OCI-LY7 (cell line): Measurements from ENCODE around the gene CYP27C1. TPM values are rescaled to one million over a fixed set of nuclear protein-coding genes. Genes with fewer than 3 reads are reported as not detected.
"Not testable (repeated sequence)": the region's sequence is repeated elsewhere in the genome, so short reads cannot be mapped to it uniquely, and the experiment has no call there.

ENCODE experiments used
- BruUV-seq: library from RNA; stranded (reverse); fragments of 400-500 nt; replicated peaks from 2 replicates; lab custom pipeline; 2021; lab: Mats Ljungman, UMichigan
- CTCF ChIA-PET: fragments of 300-600 bp; sonication (Branson Sonifier 250); formaldehyde crosslinking; loops from one replicate; lab custom pipeline; 2022; ENCODE audit warnings: antibody characterized with exemption; ENCODE audit not compliant: unreplicated experiment; lab: Charles Lee
- POLR2A ChIA-PET: fragments of 300-600 bp; sonication (Branson Sonifier 250); formaldehyde crosslinking; loops from one replicate; lab custom pipeline; 2022; ENCODE audit warnings: antibody characterized with exemption; lab: Charles Lee
- DNase-seq: peaks from one replicate; pipeline ENCODE4 v3.0.0-alpha.2; 2015; ENCODE audit warnings: low spot score
- H2AFZ ChIP-seq: fragments of 200-600 bp; sonication (generic), shearing (Covaris generic); 2 replicates; pipeline ENCODE4 v1.6.1; 2014; ENCODE audit warnings: mild to moderate bottlenecking, antibody characterized with exemption, low read length, moderate library complexity
- H3K27ac ChIP-seq: fragments of 200-600 bp; sonication (generic); 2 replicates; pipeline ENCODE4 v1.5.1; 2014; ENCODE audit warnings: mixed run types, low read depth, mild to moderate bottlenecking, moderate library complexity, low read length, inconsistent platforms; ENCODE audit not compliant: poor library complexity, severe bottlenecking
- H3K36me3 ChIP-seq: fragments of 200-600 bp; sonication (generic); 2 replicates; pipeline ENCODE4 v1.6.1; 2014; ENCODE audit warnings: mild to moderate bottlenecking, antibody characterized with exemption, low read length, moderate library complexity, mixed read lengths; ENCODE audit not compliant: insufficient read depth
- H3K4me1 ChIP-seq: fragments of 200-600 bp; sonication (generic); 2 replicates; pipeline ENCODE4 v1.5.1; 2014; ENCODE audit warnings: mild to moderate bottlenecking, low read length; ENCODE audit not compliant: insufficient read depth, poor library complexity, severe bottlenecking
- H3K4me2 ChIP-seq: fragments of 200-600 bp; sonication (generic); 2 replicates; pipeline ENCODE4 v1.6.1; 2014; ENCODE audit warnings: mild to moderate bottlenecking, low read length
- H3K4me3 ChIP-seq: fragments of 200-600 bp; sonication (generic); 2 replicates; pipeline ENCODE4 v1.5.1; 2014; ENCODE audit warnings: mild to moderate bottlenecking, low read depth, low read length; ENCODE audit not compliant: poor library complexity, severe bottlenecking
- H3K79me2 ChIP-seq: fragments of 200-600 bp; sonication (generic); 2 replicates; pipeline ENCODE4 v1.6.1; 2016; ENCODE audit warnings: low read depth, mild to moderate bottlenecking, low read length, moderate library complexity, mixed read lengths; ENCODE audit not compliant: insufficient read depth
- H3K9me2 ChIP-seq: fragments of 200-600 bp; sonication (generic); 2 replicates; pipeline ENCODE4 v1.6.1; 2016; ENCODE audit warnings: mild to moderate bottlenecking, low read length, mixed read lengths; ENCODE audit not compliant: insufficient read depth
- H3K9me3 ChIP-seq: fragments of 200-600 bp; sonication (generic); 2 replicates; pipeline ENCODE4 v1.6.1; 2014; ENCODE audit warnings: mild to moderate bottlenecking, mixed run types, low read length, mixed read lengths
- H4K20me1 ChIP-seq: fragments of 200-600 bp; sonication (generic); 2 replicates; pipeline ENCODE4 v1.6.1; 2014; ENCODE audit warnings: mild to moderate bottlenecking, antibody characterized with exemption, low read length, moderate library complexity, mixed read lengths; ENCODE audit not compliant: insufficient read depth
- CTCF ChIP-seq: fragments of 200-600 bp; sonication (generic); conservative IDR thresholded peaks from 2 replicates; pipeline ENCODE4 v1.5.1; 2014; ENCODE audit warnings: mild to moderate bottlenecking, antibody characterized with exemption, low read length, moderate library complexity, mixed read lengths
- EZH2phosphoT487 ChIP-seq: fragments of 200-600 bp; sonication (generic); IDR thresholded peaks from 2 replicates; pipeline ENCODE4 v1.6.1; 2018; ENCODE audit warnings: low read depth, borderline replicate concordance, mild to moderate bottlenecking, mixed run types, antibody characterized with exemption, low read length, moderate library complexity, mixed read lengths
- intact Hi-C: fragments of 100-400 bp; cut with micrococcal nuclease; formaldehyde crosslinking; loops from one replicate; pipeline ENCODE4 v1.10.0; 2022; ENCODE audit not compliant: unreplicated experiment
- total RNA-seq, 2 experiments: library from RNA; depleted of rRNA in 1 of 2; stranded (reverse); fragments of >200 nt in 1 of 2; shearing (Covaris generic) in 1 of 2; gene quantifications; 2 replicates each; pipeline ENCODE4 v1.2.3, GENCODE V29; 2014 to 2022

CYP27C1 gene
- total RNA-seq, 2 experiments from 2014 or later = not detected

DNA sequence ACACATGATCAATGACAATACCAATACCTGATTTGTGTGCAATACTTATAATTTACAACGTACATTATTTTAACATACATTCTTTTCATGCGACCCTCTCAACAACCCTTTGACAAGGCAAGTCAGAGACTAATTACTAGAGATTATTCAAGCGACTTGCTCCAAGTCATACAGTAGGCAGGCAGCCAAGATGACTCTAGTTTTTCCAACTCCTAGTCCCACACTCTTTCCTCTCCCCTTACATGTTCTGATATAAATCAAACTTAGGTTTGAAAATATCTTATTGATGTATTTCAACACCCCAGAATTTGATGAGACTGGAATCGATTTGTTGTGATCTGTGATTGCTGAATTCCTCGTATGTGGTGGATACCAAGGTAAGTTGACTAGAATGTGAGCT is 8.0 kb upstream of the CYP27C1 start:
- no TSS peak for BruUV-seq
- Histone ChIP-seq H3K79me2 (no peaks in the 10 kb centered on the region), H3K4me3 (no peak overlapping the region), H3K9me3 (no peaks in the 10 kb centered on the region), H3K4me2 (no peak overlapping the region), H3K36me3 (no peaks in the 10 kb centered on the region), H3K4me1 (no peaks in the 10 kb centered on the region), H4K20me1 (no peaks in the 10 kb centered on the region), H3K9me2 (no peaks in the 10 kb centered on the region), H2AFZ (no peak overlapping the region), H3K27ac (no peak overlapping the region)
- CTCF ChIA-PET = no interaction called here
- POLR2A ChIA-PET = no interaction called here
- no peak for TF ChIP-seq EZH2phosphoT487
- DNase-seq = no peak
- intact Hi-C loops = no loop called here

DNA sequence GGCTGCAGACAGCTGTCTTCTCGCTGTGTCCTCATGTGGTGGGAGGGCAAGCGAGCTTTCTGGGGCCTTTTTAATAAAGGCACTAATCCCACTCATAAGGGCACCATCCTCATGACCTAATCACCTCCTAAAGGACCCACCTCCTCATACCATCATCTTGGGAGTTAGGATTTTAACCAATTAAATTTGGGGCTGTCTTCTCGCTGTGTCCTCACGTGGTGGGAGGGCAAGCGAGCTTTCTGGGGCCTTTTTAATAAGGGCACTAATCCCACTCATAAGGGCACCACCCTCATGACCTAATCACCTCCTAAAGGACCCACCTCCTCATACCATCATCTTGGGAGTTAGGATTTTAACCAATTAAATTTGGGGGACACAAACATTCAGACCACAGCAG is 7.2 kb upstream of the CYP27C1 start:
- H3K79me2 ChIP-seq, H3K4me1 ChIP-seq, H3K4me3 ChIP-seq, H3K4me2 ChIP-seq, H3K27ac ChIP-seq, CTCF ChIA-PET, POLR2A ChIA-PET, H4K20me1 ChIP-seq, BruUV-seq, H3K9me2 ChIP-seq, H3K9me3 ChIP-seq, H3K36me3 ChIP-seq, H2AFZ ChIP-seq, intact Hi-C loops, DNase-seq: not testable (repeated sequence)

DNA sequence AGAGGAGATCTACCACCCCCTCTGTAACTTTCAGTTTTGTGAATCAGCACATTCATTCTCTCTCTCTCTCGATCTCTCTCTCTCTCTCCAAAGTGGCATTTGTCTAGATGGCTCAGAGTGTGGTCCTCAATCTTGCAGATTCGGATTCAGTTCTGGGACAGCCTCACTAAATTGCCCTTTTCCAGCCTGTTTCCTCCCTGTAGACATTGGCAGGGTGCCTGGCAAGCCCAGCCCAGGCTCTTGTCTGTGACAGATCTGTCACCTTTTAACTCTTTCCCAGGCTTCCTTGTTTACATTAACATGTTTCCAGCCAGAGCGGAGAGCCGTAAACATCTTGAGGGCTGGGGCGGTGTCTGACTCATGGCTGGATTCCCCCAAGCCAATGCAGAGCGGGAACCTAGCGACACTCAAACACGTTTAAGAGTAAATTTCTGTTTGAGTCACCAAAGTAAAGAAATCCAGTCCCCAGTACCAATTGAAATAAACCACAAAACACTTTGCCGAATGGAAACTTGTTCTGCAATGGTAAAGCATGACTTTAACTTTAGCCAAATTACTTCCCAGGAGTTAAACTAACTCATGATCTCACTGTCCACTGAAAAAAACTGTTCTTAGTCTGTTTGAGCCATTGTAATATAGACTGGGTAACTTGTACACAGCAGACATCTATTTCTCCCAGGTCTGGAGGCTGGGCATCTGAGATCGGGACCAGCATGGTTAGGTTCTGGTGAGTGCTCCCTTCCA is 6.6 kb upstream of the CYP27C1 start:
- no peak overlapping the region for H3K4me2 ChIP-seq
- no peak for DNase-seq

More for the DNA sequence above, 6.6 kb upstream of the CYP27C1 start:
- CTCF ChIA-PET = no interaction called here
- no peaks in the 10 kb centered on the region for H3K4me1 ChIP-seq
- H3K27ac ChIP-seq = no peak overlapping the region
- intact Hi-C loops = no loop called here
- no peaks in the 10 kb centered on the region for H3K9me2 ChIP-seq
- H4K20me1 ChIP-seq = no peaks in the 10 kb centered on the region
- TF ChIP-seq EZH2phosphoT487 (no peak), CTCF (no peak)
- H3K36me3 ChIP-seq = no peaks in the 10 kb centered on the region
- no TSS peak for BruUV-seq
- no peak overlapping the region for H2AFZ ChIP-seq
- no peaks in the 10 kb centered on the region for H3K9me3 ChIP-seq
- no peak overlapping the region for H3K4me3 ChIP-seq
- no peaks in the 10 kb centered on the region for H3K79me2 ChIP-seq
- POLR2A ChIA-PET = no interaction called here
